HG02943 (cell line): ENCODE data around the gene KLHL22.
"Not testable (repeated sequence)": the region's sequence is repeated elsewhere in the genome, so short reads cannot be mapped to it uniquely, and the experiment has no call there.

Experiments used
- ATAC-seq: cut with Tn5 transposase; IDR thresholded peaks from one replicate; pipeline ENCODE4 v1.9.1; 2021; ENCODE audit warnings: mild to moderate bottlenecking, low read depth, moderate library complexity; ENCODE audit not compliant: unreplicated experiment

KLHL22 gene

GRCh38 chr22:20506543-20507252, 11.1 kb upstream of the KLHL22 start:
- no peak for ATAC-seq

DNA sequence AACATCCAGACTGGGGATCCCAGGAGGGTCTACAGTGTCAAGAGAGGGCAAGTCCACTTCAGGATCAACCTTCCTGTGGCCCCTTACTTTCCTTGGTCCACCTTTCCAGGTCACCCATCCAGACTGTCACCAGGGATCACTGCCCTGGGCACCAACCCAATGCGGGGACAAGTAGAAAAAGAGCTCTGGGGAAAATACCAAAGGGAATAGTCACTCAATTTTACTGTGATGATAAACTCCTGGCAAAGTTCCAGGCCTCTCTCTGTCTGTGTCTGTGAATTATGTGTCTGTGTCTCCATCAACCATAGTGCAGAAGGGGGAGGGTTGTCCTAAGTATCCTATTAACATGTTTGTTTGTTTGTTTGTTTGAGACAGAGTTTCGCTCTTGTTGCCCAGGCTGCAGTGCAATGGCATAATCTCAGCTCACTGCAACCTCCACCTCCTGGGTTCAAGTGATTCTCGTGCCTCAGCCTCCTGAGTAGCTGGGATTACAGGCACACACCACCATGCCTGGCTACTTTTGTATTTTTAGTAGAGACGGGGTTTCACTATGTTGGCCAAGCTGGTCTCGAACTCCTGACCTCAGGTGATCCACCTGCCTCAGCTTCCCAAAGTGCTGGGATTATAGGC, 8.8 kb upstream of the KLHL22 start:
- not testable (repeated sequence) for ATAC-seq

DNA sequence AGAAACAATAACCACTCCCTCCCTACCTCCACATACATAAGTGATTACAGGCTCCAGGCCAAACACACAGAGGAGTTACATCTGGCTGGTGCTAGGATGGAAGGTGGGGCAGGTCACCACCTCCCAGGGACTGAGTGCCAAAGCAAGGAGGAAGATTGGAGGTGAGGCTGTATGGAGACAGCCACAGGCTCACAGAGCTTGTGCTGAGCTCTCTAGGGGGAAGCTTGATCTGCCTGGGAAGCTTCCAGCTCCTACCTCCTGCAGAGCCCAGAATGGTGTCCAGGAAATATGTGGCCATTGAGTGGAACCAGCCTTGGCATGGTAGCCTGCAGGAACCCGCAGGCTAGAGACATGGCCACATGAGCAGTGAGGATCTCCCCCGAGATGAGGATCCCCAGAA, 8.2 kb upstream of the KLHL22 start:
- no peak for ATAC-seq

DNA sequence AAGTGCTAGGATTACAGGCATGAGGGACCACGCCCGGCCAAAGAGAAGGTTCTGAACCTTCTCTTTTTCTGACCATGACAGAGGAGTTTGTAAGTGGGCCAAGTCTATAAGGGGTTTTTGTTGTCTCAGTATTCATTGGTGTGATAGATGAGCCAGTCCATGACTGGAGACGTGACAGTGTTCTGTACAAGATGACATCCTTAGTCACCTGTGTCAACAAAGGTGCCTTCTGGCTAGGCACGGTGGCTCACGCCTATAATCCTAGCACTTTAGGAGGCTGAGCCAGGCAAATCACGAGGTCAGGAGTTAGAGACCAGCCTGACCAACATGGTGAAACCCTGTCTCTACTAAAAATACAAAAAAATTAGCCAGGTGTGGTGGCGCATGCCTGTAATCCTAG, 4.2 kb upstream of the KLHL22 start:
- no peak for ATAC-seq

- ATAC-seq: no peak
Observed at GRCh38 chr22:20498913-20499312, 3.3 kb upstream of the KLHL22 start.

GRCh38 chr22:20497426-20497825, 1.8 kb upstream of the KLHL22 start:
- ATAC-seq: no peak

GRCh38 chr22:20495861-20496681, 476 bp upstream of the KLHL22 start:
- peak; percentile 82 for ATAC-seq

- no peak for ATAC-seq
Observed at GRCh38 chr22:20491346-20491745, 4.2 kb downstream of the KLHL22 start.

DNA sequence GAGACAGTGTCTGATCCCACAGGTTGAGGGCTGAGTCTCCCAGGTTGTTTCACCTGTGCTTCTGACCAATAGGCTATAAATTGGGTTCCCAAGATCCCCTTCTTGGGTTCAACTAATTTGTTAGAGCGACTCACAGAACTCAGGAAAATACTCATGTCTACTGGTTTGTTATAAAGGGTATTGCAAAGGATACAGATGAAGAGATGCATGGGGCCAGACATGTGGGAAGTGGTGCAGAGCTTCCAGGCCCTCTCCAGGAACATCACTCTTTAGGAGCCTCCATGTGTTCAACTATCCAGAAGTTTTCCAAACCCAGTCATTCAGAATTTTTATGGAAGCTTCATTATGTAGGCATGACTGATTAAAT, 4.7 kb downstream of the KLHL22 start:
- ATAC-seq: no peak

DNA sequence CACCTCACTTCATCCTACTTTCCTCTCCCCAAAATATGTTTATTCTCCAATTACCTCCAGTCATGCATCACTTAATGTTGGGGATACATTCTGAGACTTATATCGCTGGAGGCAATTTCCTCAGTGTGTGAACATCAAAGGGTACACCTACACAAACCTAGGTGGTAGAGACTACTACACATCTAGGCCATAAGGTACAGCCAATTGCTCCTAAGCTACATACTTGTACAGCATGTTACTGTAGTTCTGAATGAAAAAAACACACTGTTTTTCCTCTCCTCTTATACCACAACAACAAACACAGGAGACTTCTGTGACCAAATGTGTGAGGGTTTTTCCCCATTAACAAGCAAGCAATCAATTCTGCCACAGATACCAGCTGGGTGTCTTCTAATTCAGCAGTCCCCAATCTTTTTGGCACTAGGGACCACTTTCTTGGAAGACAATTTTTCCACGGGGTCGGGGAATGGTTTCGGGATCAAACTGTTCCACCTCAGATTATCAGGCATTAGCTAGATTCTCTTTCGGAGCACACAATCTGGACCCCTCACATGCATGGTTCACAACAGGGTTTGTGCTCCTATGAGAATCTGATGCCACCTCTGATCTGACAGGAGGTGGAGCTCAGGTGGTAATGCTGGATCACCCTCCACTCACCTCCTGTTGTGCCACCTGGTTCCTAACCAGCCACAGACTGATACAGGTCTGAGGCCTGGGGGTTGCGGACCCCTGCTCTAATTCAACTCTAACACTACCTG, 5.2 kb downstream of the KLHL22 start:
- ATAC-seq: no peak

DNA sequence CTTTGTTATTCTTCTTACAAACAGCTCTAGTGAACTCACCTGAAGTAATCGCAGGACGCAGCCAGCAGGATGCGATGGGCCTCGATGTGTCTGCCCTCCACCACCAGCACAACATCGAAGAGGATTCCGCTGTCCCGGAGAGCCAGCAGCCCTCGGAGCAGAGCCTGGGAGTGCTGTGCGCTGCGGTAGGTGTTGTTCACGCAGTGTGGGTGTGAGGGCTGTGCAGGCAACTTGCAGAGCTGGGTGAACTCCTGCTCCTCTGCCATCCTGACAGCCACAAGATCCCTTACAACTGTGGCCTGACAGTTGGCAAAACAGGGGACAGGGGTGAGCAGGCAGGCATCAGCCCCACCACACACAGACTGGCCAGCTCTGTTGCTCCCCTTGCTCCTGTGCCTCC, 6.6 kb downstream of the KLHL22 start:
- ATAC-seq: no peak

- no peak for ATAC-seq
Observed at GRCh38 chr22:20487715-20488114, 7.9 kb downstream of the KLHL22 start.

DNA sequence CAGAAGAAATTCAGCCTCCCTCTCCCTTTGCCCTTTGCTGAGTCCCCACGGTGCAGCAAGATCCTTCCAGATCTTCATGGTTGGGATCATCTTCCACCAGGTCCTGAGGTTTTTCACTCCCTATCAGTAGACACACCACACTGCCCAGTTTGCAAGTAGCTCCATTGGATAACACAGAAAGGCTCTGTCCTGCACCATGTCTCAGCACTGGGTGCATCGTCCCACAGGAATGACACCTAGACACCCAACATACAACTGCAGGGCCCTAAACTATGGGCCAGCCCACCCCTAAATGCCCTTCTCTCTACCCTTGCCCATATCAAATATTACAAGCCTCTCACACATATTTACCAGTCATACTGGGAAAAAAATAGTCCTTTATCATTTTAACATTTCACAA, 9.4 kb downstream of the KLHL22 start:
- no peak for ATAC-seq

GRCh38 chr22:20484948-20485683, 10.5 kb downstream of the KLHL22 start:
- ATAC-seq: no peak

DNA sequence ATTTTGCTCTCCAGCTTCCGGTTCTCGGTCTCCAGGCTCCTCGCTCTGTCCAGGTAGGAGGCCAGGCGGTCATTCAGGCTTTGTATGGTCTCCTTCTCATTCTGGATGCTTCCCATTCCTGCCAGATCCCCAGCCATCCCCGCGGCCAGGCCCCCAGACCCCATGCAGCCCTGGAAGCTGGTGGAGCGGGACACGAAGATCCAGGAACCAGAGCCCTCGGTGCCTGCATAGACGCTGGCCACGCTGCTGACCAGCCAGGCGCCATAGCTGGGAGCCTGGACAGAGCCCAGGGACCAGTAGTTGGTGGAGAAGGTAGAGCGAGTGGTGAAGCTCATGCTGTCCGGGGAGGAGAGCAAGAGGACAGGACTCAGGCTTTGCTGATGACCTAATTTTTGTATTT, 11.8 kb downstream of the KLHL22 start:
- no peak for ATAC-seq

- not testable (repeated sequence) for ATAC-seq
Observed at GRCh38 chr22:20483143-20483506, 12.5 kb downstream of the KLHL22 start.

GRCh38 chr22:20479612-20480196, 15.9 kb downstream of the KLHL22 start:
- ATAC-seq: no peak

DNA sequence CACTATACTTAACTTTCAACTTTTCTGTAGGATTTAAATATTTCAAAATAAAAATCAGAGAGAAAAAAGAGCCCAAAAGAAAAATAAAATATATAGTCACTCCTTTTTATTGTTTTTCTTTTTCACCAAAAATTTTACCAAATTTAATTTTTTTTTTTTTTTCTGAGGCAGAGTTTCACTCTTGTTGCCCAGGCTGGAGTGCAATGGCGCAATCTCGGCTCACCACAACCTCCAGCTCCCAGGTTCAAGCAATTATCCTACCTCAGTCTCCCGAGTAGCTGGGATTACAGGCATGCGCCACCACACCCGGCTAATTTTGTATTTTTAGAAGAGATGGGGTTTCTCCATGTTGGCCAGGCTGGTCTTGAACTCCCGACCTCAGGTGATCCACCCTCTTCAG, 17.5 kb downstream of the KLHL22 start:
- not testable (repeated sequence) for ATAC-seq

- ATAC-seq: not testable (repeated sequence)
Observed at GRCh38 chr22:20475569-20475968, 20.0 kb downstream of the KLHL22 start.

- ATAC-seq: no peak
Observed at GRCh38 chr22:20475115-20475436, 20.5 kb downstream of the KLHL22 start.
